Left ventricle myocardium inferior (tissue), 1 donor: Measurements from ENCODE around the gene NPAS2. TPM values are rescaled to one million over a fixed set of nuclear protein-coding genes. Genes with fewer than 3 reads are reported as not detected.

Experiments used
- DNase-seq: peaks from one replicate; pipeline ENCODE4 v3.0.0-alpha.2; 2020
- H3K27ac ChIP-seq: fragments of 200-600 bp; replicated peaks from 2 replicates; pipeline ENCODE4 v1.8.0; 2021
- H3K27me3 ChIP-seq: fragments of 200-600 bp; 2 replicates; pipeline ENCODE4 v1.8.0; 2021; ENCODE audit warnings: low read depth
- H3K36me3 ChIP-seq: fragments of 200-600 bp; 2 replicates; pipeline ENCODE4 v1.8.0; 2021
- H3K4me1 ChIP-seq: fragments of 200-600 bp; 2 replicates; pipeline ENCODE4 v1.8.0; 2021
- H3K4me3 ChIP-seq: fragments of 200-600 bp; 2 replicates; pipeline ENCODE4 v1.8.0; 2021; ENCODE audit warnings: mild to moderate bottlenecking, moderate library complexity
- H3K9me3 ChIP-seq: fragments of 200-600 bp; replicated peaks from 2 replicates; pipeline ENCODE4 v1.8.0; 2021
- CTCF ChIP-seq: fragments of 200-600 bp; IDR thresholded peaks from 2 replicates; pipeline ENCODE4 v1.8.0; 2021; ENCODE audit warnings: antibody characterized with exemption, mild to moderate bottlenecking, borderline replicate concordance
- intact Hi-C: fragments of 100-400 bp; cut with micrococcal nuclease; formaldehyde crosslinking; loops from one replicate; pipeline ENCODE4 v1.11.0; 2022
- total RNA-seq: library from RNA; stranded (reverse); fragmentation: NEBNext Ultra II Directional; extraction: Animal tissue kit (Norgen Biotek cat#: 25700); gene quantifications from one replicate; pipeline ENCODE4 v1.2.1, GENCODE V29; 2021
- donor health status: DM: no; HTN: yes; CAD: no; lungs with severe emphysema.

Gene NPAS2
- total RNA-seq, 1 donor from 2014 or later = 51.0 TPM

DNA sequence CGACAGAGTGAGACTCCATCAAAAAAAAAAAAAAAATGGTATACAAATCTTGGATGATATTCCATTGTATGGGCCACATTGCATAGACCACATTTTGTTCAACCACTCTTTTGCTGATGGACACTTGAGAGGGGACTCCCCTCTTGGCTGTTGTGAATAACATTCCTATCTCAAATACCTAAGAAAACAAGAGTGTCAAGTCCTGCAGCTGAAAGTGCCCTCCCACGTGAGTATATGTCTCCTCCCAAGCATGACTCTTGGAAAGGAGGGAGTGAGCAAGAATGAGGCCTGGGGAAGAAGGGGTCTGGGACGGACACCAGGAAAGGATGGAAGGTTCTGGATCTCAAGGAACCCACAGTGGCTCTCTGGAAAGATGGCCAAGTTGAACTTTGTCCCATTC lies 36.0 kb upstream of the NPAS2 start:
- intact Hi-C loops = no loop called here
- Histone ChIP-seq H3K36me3 (no peaks in the 10 kb centered on the region), H3K4me3 (no peak overlapping the region), H3K4me1 (peaks cover 31% of the 10 kb centered on the region), H3K27ac (no peak overlapping the region), H3K27me3 (no peaks in the 10 kb centered on the region), H3K9me3 (no peaks in the 10 kb centered on the region)
- DNase-seq = no peak
- no peak for TF ChIP-seq CTCF

GRCh38 chr2:100784681-100785080 lies 35.3 kb upstream of the NPAS2 start:
- no peaks in the 10 kb centered on the region for H3K9me3 ChIP-seq
- DNase-seq = no peak
- no peak overlapping the region for H3K27ac ChIP-seq
- no peaks in the 10 kb centered on the region for H3K27me3 ChIP-seq
- TF ChIP-seq CTCF = no peak
- no peaks in the 10 kb centered on the region for H3K36me3 ChIP-seq
- intact Hi-C loops = no loop called here
- H3K4me3 ChIP-seq = no peak overlapping the region
- peaks cover 31% of the 10 kb centered on the region for H3K4me1 ChIP-seq

DNA sequence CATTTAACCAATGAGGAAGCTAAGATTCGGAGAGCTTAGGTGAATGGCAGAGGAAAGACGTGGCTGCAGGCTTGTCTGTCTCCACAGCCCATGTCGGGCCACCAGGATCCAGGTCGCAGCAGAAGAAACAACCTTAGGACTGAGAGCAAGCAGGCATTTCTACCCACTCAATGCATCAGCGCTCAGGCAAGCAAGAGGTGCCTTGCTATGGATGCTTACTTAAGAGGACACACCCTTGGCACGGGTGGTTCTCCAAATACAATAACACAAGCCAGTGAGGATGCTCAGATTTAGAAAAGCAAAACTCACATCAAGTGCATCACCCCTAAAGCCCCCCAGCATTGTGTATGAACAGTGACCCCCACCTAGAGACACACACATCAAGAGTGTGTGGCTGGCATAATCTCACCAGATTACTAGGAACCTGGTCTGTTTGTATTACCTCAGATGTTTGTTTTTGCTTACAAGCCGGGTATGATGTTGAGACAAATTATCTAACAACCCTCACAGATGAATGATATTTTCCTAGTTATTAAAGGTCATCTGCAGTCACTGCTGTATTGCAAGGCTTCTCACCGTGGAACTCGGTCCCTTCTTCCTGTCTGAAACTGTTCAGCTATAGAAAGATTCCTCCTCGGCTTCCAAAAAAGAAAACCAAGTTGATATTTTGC lies 34.2 kb upstream of the NPAS2 start:
- DNase-seq = no peak
- Histone ChIP-seq H3K4me3 (no peak overlapping the region), H3K4me1 (peaks cover 27% of the 10 kb centered on the region), H3K9me3 (no peaks in the 10 kb centered on the region), H3K36me3 (no peaks in the 10 kb centered on the region), H3K27me3 (no peaks in the 10 kb centered on the region), H3K27ac (peak overlapping the region; percentile 82)
- intact Hi-C loops = no loop called here
- no peak for TF ChIP-seq CTCF

GRCh38 chr2:100786297-100786658 lies 33.7 kb upstream of the NPAS2 start:
- no peak for TF ChIP-seq CTCF
- H3K4me3 ChIP-seq = no peak overlapping the region
- peak; percentile 39 for DNase-seq
- no peaks in the 10 kb centered on the region for H3K9me3 ChIP-seq
- peak overlapping the region; percentile 82 for H3K27ac ChIP-seq
- H3K36me3 ChIP-seq = no peaks in the 10 kb centered on the region
- peaks cover 22% of the 10 kb centered on the region for H3K4me1 ChIP-seq
- intact Hi-C loops = no loop called here
- H3K27me3 ChIP-seq = no peaks in the 10 kb centered on the region

DNA sequence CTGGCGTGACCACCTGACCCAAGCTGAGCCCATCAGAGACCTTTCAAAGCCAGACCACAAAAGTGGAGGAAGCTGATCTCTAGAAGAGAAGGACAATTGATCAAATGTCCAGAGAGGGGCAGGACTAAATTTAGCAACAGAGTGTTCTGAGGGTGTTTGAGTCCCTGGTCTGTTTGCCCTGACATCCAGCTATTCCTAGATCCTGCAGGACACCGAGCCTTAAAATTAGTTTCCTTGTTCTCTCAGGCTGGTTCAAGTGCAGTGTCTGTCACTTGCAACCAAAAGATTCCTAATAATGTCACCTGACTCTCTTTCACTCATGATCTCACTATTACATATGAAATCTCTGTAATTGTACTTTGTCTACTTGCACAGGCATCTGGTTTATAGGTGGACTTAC lies 33.0 kb upstream of the NPAS2 start:
- DNase-seq = no peak
- H3K9me3 ChIP-seq = no peaks in the 10 kb centered on the region
- intact Hi-C loops = no loop called here
- H3K27me3 ChIP-seq = no peaks in the 10 kb centered on the region
- peak overlapping the region; percentile 82 for H3K27ac ChIP-seq
- peaks cover 16% of the 10 kb centered on the region for H3K4me1 ChIP-seq
- H3K4me3 ChIP-seq = no peak overlapping the region
- H3K36me3 ChIP-seq = no peaks in the 10 kb centered on the region
- no peak for TF ChIP-seq CTCF
